Brain pericyte (primary cell): ENCODE measurements around the gene F11.
"Not testable (repeated sequence)": the region's sequence is repeated elsewhere in the genome, so short reads cannot be mapped to it uniquely, and the experiment has no call there.

Source experiments
- DNase-seq: peaks from one replicate; pipeline ENCODE4 v3.0.0-alpha.2; 2012; ENCODE audit warnings: low read depth, low spot score

The F11 gene

GRCh38 chr4:186298031-186298647 is 32.1 kb downstream of the F11 start:
- DNase-seq, result no peak

DNA sequence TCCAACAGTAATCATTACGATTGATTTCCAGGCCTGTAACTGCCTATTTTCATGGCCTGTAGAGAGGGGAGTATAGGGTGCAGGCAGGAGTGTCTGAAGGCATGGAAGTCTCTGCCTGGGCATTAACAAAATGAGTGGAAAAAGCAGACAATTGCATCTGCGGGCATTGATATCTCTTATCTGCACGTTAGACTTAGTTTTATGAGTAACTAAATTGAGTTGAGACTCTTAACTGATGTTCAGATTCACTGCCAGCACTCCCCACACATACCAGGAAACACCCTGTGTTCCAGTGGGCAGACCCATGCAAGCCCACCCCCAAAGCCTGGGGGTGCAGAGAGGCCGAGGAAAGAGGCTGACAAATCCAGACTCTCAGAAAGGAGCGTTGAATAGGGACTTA is 33.3 kb downstream of the F11 start:
- no peak for DNase-seq

- no peak for DNase-seq
Measured at GRCh38 chr4:186300659-186301390, 34.8 kb downstream of the F11 start.

GRCh38 chr4:186304216-186304615 is 38.2 kb downstream of the F11 start:
- DNase-seq, result no peak

DNA sequence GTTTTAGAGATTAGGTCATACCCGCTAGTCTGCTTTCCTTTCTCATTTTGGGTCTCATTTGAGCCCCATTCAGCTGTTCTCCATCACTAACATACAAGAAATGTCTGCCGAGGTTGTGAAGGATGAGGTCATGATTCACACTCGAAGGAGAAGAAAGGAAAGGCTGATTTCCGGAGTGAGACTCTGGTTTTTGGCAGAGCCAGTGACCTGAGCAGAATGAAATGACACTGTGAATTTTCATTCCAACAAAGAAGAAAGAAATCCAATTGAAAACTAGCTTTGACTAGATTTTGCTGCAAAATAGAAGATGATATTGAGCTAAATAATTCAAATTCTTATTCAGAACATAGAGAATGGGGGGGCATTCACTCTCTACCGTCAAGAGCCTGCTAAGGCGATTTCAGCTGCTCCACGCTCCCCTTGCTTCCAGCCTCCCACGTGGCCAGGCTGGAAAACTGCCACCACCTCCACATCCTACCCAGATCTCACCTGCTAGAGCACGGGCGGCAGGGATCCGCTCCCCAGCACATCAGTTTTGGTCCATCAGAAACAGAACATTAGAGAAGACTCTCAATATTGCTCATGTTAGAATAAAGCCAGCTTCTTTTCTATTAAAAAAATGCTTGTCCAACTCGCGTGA is 39.0 kb downstream of the F11 start:
- no peak for DNase-seq

DNA sequence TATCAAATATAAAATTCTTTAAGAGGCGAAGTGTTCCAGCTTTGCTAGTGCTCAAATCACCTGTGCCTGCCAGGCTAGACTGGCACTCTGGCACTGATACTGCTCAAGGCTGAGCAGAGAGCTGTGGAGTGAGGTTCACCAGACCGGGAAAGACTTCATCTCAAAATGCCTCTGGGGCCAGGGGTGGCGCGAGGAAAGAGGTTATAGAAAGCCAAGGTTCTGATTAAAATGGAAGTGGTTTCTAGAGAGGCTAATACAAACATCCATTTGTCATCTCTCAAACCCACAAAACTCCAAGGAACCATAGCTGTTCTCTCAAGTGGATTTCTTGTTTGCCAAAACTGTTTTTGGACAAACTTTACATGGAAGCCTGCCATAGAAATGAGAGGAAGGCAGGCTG is 41.5 kb downstream of the F11 start:
- DNase-seq, result no peak

GRCh38 chr4:186307916-186308315 is 41.9 kb downstream of the F11 start:
- no peak for DNase-seq

DNA sequence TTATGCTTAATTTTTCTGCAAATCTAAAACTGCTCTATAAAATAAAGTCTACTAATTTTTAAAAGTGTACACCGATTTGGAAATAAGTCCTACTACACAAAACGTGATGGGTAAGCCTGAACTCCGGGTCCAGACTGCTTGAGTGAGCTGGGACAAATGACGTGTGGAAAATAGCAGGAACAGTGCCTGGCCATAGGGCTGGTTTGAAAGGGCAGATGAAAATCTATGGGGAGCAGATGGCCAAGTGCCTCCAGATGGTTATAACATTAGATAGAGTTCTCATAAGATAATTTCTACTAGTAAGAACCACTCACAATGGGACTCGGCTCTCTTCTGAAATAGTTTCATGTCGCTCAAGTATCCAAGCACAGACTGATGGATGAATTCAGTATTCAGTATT is 52.5 kb downstream of the F11 start:
- DNase-seq, result no peak

DNA sequence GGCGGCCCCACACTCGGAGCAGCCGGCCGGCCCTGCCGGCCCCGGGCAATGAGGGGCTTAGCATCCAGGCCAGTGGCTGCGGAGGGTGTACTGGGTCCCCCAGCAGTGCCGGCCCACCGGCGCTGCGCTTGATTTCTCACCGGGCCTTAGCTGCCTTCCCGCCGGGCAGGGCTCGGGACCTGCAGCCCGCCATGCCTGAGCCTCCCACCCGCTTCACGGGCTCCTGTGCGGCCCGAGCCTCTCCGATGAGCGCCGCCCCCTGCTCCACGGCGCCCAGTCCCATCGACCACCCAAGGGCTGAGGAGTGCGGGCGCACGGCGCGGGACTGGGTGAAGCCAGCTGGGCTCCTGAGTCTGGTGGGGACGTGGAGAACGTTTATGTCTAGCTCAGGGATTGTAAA is 58.7 kb downstream of the F11 start:
- not testable (repeated sequence) for DNase-seq

DNA sequence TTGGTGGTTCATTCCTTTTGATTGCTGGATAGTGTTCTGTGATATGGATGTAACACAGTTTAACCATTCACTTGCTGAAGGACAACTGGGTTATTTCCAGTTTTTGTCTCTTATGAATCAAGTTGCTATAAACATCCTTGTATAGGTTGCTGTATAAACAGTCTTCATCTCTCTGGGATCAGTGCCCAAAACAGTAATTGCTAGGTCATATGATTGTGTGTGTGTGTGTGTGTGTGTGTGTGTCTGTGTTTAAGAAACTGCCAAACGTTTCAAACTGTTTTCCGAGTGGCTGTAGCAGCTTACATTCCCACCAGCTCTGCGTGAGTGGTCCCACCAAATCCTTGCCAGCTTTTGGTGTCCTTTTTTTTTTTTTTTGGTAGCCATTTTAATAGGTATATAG is 60.4 kb downstream of the F11 start:
- DNase-seq, result no peak

DNA sequence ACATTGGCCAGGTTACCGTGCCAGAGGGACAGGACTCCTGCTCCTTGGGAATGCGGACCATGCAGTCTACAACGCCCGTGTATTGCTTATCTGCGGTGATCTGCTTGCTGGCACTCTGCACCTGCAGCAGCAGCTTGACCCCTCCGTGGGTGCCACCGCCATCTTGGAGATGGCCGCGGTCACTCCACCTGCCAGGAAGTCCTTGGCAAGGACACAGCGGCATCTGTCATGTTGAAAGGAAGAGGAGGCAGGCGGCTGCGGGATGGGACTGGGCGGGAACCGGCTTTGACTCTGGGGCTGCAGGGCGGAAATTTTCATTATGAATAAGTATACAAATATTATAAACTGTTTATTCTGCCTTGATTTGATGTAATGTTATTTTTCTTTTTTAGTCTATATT is 63.4 kb downstream of the F11 start:
- no peak for DNase-seq

DNA sequence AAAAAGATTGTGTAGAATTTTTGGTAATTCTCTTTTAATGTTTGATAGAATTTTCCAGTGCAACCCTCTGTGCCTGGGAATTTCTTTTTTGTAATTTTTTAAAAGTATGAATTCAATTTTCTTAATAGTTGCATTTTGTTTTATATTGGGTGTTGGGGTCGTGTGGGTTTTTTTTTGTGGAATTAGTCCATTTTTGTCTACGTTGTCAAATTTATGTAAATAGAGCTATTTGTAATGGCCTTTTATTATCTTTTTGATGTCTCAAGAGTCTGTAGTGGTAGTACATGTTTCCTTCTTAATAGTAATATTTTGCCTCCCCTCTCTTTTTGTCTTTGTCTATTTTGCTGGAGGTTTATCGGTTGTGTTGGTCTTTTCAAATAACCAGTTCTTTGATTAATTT is 64.4 kb downstream of the F11 start:
- DNase-seq, result no peak

- DNase-seq, result no peak
Measured at GRCh38 chr4:186335793-186336192, 69.8 kb downstream of the F11 start.
